NCI-H187 (cell line): ENCODE data around the gene POLR2C.
"Not testable (repeated sequence)": the region's sequence is repeated elsewhere in the genome, so short reads cannot be mapped to it uniquely, and the experiment has no call there.

Experiments
- DNase-seq, 2 experiments: peaks; one replicate each; lab custom pipeline; 2025; lab: John Stamatoyannopoulos, UW

POLR2C gene

GRCh38 chr16:57462209-57462977 is at the start of gene POLR2C:
Gene POLR2C, plus strand, starts transcription at chr16:57462679. Its CDS starts 46 bp downstream, at chr16:57462725.
- peak; percentile 29 to 62 for DNase-seq

- no peak for DNase-seq
These were observed 49.2 kb upstream of the POLR2C start for GRCh38 chr16:57413301-57413730.

- DNase-seq: no peak
These were observed 48.7 kb upstream of the POLR2C start for GRCh38 chr16:57413733-57414132.

GRCh38 chr16:57416084-57416483 is 46.4 kb upstream of the POLR2C start:
- no peak for DNase-seq

- DNase-seq: no peak
These were observed 43.0 kb upstream of the POLR2C start for GRCh38 chr16:57419506-57419905.

GRCh38 chr16:57422026-57422944 is 40.2 kb upstream of the POLR2C start:
- no peak for DNase-seq

- no peak for DNase-seq
These were observed 39.3 kb upstream of the POLR2C start for GRCh38 chr16:57423152-57423551.

GRCh38 chr16:57424583-57424982 is 37.9 kb upstream of the POLR2C start:
- no peak for DNase-seq

GRCh38 chr16:57426356-57426755 is 36.1 kb upstream of the POLR2C start:
- DNase-seq: no peak

GRCh38 chr16:57427307-57427706 is 35.2 kb upstream of the POLR2C start:
- DNase-seq: no peak

GRCh38 chr16:57427824-57428223 is 34.7 kb upstream of the POLR2C start:
- DNase-seq: no peak

- DNase-seq: no peak
These were observed 31.5 kb upstream of the POLR2C start for GRCh38 chr16:57430955-57431354.

- no peak for DNase-seq
These were observed 30.0 kb upstream of the POLR2C start for GRCh38 chr16:57432505-57432904.

GRCh38 chr16:57432989-57433388 is 29.5 kb upstream of the POLR2C start:
- DNase-seq: no peak

- no peak for DNase-seq
These were observed 28.5 kb upstream of the POLR2C start for GRCh38 chr16:57434003-57434402.

GRCh38 chr16:57435838-57436237 is 26.6 kb upstream of the POLR2C start:
- DNase-seq: no peak

- not testable (repeated sequence) for DNase-seq
These were observed 22.5 kb upstream of the POLR2C start for GRCh38 chr16:57439947-57440346.

- not testable (repeated sequence) for DNase-seq
These were observed 21.9 kb upstream of the POLR2C start for GRCh38 chr16:57440551-57440950.

GRCh38 chr16:57444711-57445110 is 17.8 kb upstream of the POLR2C start:
- no peak for DNase-seq

GRCh38 chr16:57445510-57445909 is 17.0 kb upstream of the POLR2C start:
- DNase-seq: no peak

- no peak for DNase-seq
These were observed 15.8 kb upstream of the POLR2C start for GRCh38 chr16:57446531-57447185.
